Body of pancreas (tissue), 4 donors: ENCODE measurements around the gene CALHM4.
"Not testable (repeated sequence)": the region's sequence is repeated elsewhere in the genome, so short reads cannot be mapped to it uniquely, and the experiment has no call there.

Experiments used
- POLR2A ChIP-seq, 3 donors: fragments of 450-650 bp; IDR thresholded peaks; one replicate each; pipeline ENCODE4 v1.6.1; 2016; ENCODE audit warnings: antibody characterized with exemption in 3 of 3, mild to moderate bottlenecking in 2 of 3
- TF ChIP-seq, protein P1 (sequence below), 7 experiments: fragments of 450-650 bp in 4 of 7; fragments of 200-600 bp in 3 of 7; sonication (generic) in 3 of 7; IDR thresholded peaks; one replicate each; pipeline ENCODE4 v1.5.1; 2016 to 2019; ENCODE audit warnings: antibody characterized with exemption in 7 of 7

DNA sequence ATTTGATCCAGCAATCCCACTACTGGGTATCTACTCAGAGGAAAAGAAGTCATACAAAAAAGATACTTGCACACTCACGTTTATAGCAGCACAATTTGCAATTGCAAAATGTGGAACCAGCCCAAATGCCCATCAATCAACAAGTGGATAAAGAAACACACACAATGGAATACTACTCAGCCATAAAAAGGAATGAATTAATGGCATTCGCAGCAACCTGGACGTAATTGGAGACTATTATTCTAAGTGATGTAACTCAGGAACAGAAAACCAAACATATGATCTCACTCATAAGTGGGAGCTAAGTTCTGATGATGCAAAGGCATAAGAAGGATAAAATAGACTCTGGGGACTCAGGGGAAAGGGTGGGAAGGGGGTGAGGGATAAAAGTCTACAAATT lies 51.3 kb downstream of the CALHM4 start:
- TF ChIP-seq, protein P1, sequence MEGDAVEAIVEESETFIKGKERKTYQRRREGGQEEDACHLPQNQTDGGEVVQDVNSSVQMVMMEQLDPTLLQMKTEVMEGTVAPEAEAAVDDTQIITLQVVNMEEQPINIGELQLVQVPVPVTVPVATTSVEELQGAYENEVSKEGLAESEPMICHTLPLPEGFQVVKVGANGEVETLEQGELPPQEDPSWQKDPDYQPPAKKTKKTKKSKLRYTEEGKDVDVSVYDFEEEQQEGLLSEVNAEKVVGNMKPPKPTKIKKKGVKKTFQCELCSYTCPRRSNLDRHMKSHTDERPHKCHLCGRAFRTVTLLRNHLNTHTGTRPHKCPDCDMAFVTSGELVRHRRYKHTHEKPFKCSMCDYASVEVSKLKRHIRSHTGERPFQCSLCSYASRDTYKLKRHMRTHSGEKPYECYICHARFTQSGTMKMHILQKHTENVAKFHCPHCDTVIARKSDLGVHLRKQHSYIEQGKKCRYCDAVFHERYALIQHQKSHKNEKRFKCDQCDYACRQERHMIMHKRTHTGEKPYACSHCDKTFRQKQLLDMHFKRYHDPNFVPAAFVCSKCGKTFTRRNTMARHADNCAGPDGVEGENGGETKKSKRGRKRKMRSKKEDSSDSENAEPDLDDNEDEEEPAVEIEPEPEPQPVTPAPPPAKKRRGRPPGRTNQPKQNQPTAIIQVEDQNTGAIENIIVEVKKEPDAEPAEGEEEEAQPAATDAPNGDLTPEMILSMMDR (IDR thresholded peaks at IDR 0.05): not testable (repeated sequence)
- not testable (repeated sequence) for TF ChIP-seq POLR2A (IDR thresholded peaks at IDR 0.05)
